ENCODE results near the gene RADIL. TPM values are rescaled to one million over a fixed set of nuclear protein-coding genes. Genes with fewer than 3 reads are reported as not detected.

RADIL gene
- total and polyA plus RNA-seq, 8 donors: 1.2 to 21.6 (median 3.0) TPM; not detected in 1

DNA sequence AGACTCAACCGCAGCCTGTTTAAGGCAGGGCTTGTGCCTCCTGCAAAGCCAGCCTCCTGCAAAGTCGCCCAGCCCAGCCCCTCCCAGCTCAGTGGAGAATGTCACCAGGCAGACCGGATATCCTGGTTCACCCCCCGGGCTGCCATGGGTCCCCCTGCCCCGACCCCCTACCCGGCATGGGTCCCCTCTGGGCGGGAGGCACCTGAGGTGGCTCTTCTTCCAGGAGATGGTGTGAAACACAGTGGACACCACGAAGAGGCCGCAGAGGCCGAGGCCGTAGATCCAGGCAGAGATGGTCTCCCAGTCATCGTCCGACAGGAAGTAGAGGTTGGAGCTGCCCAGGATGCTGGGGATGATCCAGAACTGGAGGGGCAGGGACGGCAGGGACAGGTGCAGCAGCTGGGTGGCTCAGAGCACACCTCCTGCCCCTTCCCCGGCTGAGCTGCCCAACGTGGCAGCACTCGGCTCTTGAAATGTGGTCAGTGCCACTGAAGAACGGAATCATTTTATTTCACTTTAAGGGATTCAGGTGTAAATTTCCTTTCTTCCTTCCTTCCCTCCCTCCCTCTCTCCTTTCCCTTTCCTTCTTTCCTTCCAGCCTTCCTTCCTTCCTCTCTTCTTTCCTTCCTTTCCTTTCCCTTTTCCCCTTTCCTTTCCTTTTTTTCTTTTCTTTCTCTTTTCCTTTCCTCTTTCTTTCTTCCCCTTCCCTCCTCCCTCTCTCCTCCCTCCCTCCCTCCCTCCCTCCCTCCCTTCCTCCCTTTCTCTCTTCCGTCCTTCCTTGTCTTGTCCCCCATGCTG, 36.7 kb upstream of the RADIL start:
- TF ChIP-seq EP300 (IDR thresholded peaks at IDR 0.05) (no peak), POLR2AphosphoS5 (IDR thresholded peaks at IDR 0.05) (no peak), POLR2A (IDR thresholded peaks at IDR 0.05) (no peak)
- TF ChIP-seq, protein P1, sequence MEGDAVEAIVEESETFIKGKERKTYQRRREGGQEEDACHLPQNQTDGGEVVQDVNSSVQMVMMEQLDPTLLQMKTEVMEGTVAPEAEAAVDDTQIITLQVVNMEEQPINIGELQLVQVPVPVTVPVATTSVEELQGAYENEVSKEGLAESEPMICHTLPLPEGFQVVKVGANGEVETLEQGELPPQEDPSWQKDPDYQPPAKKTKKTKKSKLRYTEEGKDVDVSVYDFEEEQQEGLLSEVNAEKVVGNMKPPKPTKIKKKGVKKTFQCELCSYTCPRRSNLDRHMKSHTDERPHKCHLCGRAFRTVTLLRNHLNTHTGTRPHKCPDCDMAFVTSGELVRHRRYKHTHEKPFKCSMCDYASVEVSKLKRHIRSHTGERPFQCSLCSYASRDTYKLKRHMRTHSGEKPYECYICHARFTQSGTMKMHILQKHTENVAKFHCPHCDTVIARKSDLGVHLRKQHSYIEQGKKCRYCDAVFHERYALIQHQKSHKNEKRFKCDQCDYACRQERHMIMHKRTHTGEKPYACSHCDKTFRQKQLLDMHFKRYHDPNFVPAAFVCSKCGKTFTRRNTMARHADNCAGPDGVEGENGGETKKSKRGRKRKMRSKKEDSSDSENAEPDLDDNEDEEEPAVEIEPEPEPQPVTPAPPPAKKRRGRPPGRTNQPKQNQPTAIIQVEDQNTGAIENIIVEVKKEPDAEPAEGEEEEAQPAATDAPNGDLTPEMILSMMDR (IDR thresholded peaks at IDR 0.05): no peak
- peaks cover 0 to 19% (median 0%) of the 10 kb centered on the region in 3 donors for H3K27me3 ChIP-seq
- H3K36me3 ChIP-seq: no peaks in the 10 kb centered on the region
- WGBS, 5 donors: 77 to 87% (median 81%) methylated on average over 14 to 19 of the region's 19 CpGs
- no peak overlapping the region for H3K27ac ChIP-seq
- H3K4me3 ChIP-seq: no peak overlapping the region
- peaks cover 0 to 12% (median 7%) of the 10 kb centered on the region in 4 donors for H3K9me3 ChIP-seq
- no peak for DNase-seq
- intact Hi-C loops (cut with DNase I; ENCODE audit: low total_unique reads): no loop called here
- no peaks in the 10 kb centered on the region for H3K4me1 ChIP-seq

DNA sequence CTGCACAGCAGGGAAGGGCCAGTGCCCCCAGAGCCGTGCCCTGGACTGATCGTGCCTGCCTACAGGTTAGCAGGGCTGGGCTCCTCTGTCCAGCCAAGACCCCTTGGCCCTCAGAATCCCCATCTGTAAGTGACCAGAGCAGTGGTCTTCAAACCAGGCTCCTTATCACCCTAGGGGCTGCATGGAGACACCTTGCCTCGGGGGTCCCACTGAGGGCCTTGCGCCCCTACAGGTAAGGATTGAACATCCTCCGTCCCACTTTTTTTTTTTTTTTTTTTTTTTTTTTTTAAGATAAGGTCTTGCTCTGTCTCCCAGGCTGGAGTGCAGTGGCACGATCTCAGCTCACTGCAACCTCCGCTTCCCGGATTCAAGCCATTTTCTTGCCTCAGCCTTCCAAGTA, 32.6 kb upstream of the RADIL start:
- H3K27me3 ChIP-seq: peaks cover 0 to 17% (median 0%) of the 10 kb centered on the region in 3 donors
- WGBS, 5 donors: 55 to 63% (median 60%) methylated on average over 8 of the region's 8 CpGs
- TF ChIP-seq POLR2AphosphoS5 (IDR thresholded peaks at IDR 0.05) (no peak), EP300 (IDR thresholded peaks at IDR 0.05) (no peak)
- no peak for DNase-seq
- peaks cover 0 to 12% (median 7%) of the 10 kb centered on the region in 4 donors for H3K9me3 ChIP-seq
- H3K4me3 ChIP-seq: no peak overlapping the region
- no peaks in the 10 kb centered on the region for H3K4me1 ChIP-seq
- H3K27ac ChIP-seq: no peak overlapping the region
- no peaks in the 10 kb centered on the region for H3K36me3 ChIP-seq
- intact Hi-C loops (cut with DNase I; ENCODE audit: low total_unique reads): no loop called here

DNA sequence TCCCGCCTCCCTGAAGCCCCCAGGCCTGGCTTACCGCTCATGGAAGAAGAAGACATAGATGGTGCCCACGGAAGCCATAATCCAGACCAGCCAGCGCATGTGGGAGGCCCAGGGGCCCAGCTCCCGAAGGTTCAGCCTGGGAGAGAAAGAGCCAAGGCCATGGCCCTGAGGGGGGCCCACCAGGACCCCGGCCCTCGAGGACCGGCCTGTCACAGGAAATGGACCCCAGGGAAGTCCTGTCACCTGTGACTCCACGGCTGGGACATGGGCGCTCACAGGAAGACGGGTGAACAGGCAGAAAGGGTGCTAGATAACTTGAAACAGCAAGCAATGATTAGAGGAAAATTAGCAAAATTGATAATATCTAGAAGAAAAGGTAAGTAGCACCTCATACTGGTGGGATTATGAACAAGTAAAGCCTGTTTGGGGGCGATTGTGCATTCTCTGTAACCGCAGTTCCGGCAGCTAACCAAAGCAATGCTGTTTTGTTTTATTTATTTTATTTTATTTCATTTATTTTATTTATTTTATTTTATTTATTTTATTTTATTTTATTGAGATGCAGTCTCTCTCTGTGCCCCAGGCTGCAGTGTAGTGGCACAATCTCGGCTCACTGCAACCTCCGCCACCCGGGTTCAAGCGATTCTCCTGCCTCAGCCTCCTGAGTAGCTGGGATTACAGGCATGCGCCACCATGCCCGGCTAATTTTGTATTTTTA, 27.8 kb upstream of the RADIL start:
- no peak overlapping the region for H3K4me3 ChIP-seq
- intact Hi-C loops (cut with DNase I; ENCODE audit: low total_unique reads): no loop called here
- WGBS, 5 donors: 77 to 87% (median 82%) methylated on average over 18 to 20 of the region's 20 CpGs
- H3K4me1 ChIP-seq: no peaks in the 10 kb centered on the region
- no peak overlapping the region for H3K27ac ChIP-seq
- DNase-seq: no peak
- peaks cover 0 to 11% (median 0%) of the 10 kb centered on the region in 3 donors for H3K27me3 ChIP-seq
- no peaks in the 10 kb centered on the region for H3K9me3 ChIP-seq
- no peaks in the 10 kb centered on the region for H3K36me3 ChIP-seq
- TF ChIP-seq POLR2A (IDR thresholded peaks at IDR 0.05): no peak
- TF ChIP-seq POLR2AphosphoS5 (IDR thresholded peaks at IDR 0.05): no peak
- TF ChIP-seq EP300 (IDR thresholded peaks at IDR 0.05): no peak
- TF ChIP-seq, protein P1 (IDR thresholded peaks at IDR 0.05): no peak

DNA sequence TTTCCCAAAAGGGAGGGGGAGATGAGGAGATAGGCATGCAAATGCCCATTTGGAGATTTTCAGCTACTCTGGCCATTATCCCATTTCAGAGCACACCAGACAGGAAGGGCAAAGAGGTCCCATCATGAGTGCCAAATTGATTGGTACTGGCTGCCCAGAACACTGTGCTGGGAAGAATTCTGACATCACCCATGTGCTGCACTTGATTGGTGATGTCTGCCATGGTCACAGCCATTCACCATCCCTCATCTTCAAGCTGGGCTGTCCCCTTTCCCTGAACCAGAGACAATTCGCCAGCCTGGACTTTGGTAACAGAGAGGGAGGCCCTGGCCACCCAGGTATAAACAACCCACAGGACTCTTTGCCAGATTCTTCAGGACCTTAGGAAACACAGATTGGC, 23.2 kb upstream of the RADIL start:
- TF ChIP-seq, protein P1 (IDR thresholded peaks at IDR 0.05): no peak
- TF ChIP-seq EP300 (IDR thresholded peaks at IDR 0.05) (no peak), POLR2A (IDR thresholded peaks at IDR 0.05) (no peak), POLR2AphosphoS5 (IDR thresholded peaks at IDR 0.05) (no peak)
- no peaks in the 10 kb centered on the region for H3K9me3 ChIP-seq
- WGBS, 5 donors: 33 to 82% (median 76%) methylated on average over 1 of the region's 1 CpG

More for the DNA sequence above, 23.2 kb upstream of the RADIL start:
- intact Hi-C loops (cut with DNase I; ENCODE audit: low total_unique reads): no loop called here
- Histone ChIP-seq H3K4me3 (no peak overlapping the region), H3K27me3 (peaks cover 0 to 56% (median 8%) of the 10 kb centered on the region in 3 donors), H3K4me1 (no peaks in the 10 kb centered on the region), H3K36me3 (no peaks in the 10 kb centered on the region), H3K27ac (no peak overlapping the region)
- no peak for DNase-seq

All from stomach (tissue), 9 donors.